Stimulated activated CD8-positive, alpha-beta memory T cell treated with anti-CD3 and anti-CD28 coated beads, Interleukin-15, amount 100 ng/mL, for 1 hour (primary cell): ENCODE data around the gene CERS1.
"Not testable (repeated sequence)": the region's sequence is repeated elsewhere in the genome, so short reads cannot be mapped to it uniquely, and the experiment has no call there.

Experiments
- DNase-seq: peaks from one replicate; pipeline ENCODE4 v3.0.0-alpha.2; 2020; ENCODE audit warnings: low read depth

The CERS1 gene

DNA sequence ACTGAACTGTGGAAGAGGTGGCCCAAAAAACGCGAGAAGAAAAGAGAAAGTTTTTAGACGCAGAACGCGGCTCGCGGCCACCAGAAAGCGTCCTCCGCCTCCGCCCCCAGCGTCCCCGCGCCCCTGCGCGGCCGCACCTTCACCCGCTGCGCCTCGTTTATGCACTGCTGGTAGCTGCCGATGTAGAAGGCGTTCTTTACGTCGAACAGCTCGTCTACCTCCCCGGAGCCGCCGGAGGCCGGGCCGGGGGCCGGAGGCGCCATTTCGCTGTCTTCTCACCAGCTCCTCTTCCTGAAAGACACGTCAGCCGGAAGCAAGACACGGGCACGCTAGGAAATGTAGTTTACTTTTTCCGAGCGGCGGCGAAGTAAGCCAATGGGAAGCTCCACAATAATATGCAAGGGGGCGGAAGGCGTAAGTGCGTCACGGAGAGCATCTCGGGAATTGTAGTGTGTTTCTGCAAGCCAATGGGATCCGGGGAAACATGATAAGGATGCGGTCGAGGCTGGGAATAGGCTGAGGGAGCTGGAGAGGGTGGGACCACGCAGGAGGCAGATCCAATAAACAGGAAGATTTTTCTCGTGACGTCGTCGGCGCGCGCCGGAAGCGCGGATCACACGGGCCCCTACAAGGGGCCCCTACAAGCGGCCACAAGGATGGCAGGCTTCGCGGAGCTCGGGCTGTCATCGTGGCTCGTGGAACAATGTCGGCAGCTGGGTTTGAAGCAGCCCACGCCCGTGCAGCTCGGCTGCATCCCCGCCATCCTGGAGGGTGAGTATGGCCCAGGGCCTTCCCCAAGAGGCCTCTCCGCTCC lies 23.3 kb upstream of the CERS1 start, which contains the start of the genes COPE and DDX49:
Gene COPE, minus strand, starts transcription at position 302 of the 814 bp plus-strand sequence. Its CDS starts 39 bp downstream, at position 263.
Gene DDX49, plus strand, starts transcription at position 630 of the 814 bp plus-strand sequence. Its CDS starts 27 bp downstream, at position 657.
- peak; percentile 94 for DNase-seq

DNA sequence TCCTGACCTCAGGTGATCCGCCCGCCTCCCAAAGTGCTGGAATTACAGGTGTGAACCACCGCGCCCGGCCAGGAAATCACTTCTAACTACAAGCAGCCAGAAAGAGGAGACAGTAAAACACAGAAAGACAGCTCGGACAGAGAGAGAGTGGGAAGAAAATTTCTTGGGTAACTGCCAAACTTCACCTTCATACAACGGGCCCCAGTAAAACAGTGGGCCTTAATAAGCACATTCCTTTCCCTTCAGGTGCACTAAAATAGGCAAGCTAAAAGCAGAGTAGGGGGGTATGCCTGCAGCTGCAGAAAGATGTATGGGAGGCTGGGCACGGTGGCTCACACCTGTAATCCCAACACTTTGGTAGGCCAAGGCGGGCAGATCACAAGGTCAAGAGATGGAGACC lies 21.6 kb upstream of the CERS1 start:
- DNase-seq = not testable (repeated sequence)

DNA sequence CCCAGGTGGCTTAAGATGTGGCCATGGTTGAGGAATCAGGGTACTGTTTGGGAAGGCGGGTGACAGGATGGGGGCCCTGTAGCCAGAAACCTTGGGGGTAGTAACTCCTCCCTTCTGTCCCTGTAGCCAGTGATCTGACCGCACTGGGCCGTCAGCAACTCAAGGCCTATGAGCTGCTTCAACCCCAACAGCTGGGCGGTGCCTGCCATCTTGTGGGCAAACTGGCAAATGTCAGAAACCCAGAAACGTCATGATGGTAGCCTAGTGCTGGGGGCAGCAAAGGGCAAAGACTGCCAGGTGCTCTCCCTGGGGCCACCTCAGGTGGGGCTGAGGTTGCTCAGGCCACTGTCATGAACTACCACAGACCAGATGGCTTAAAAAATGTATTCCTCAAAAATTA lies 19.7 kb upstream of the CERS1 start:
- no peak for DNase-seq

GRCh38 chr19:18913466-18913865 lies 17.5 kb upstream of the CERS1 start:
- DNase-seq = no peak

GRCh38 chr19:18912933-18913332 lies 17.0 kb upstream of the CERS1 start:
- DNase-seq = no peak

DNA sequence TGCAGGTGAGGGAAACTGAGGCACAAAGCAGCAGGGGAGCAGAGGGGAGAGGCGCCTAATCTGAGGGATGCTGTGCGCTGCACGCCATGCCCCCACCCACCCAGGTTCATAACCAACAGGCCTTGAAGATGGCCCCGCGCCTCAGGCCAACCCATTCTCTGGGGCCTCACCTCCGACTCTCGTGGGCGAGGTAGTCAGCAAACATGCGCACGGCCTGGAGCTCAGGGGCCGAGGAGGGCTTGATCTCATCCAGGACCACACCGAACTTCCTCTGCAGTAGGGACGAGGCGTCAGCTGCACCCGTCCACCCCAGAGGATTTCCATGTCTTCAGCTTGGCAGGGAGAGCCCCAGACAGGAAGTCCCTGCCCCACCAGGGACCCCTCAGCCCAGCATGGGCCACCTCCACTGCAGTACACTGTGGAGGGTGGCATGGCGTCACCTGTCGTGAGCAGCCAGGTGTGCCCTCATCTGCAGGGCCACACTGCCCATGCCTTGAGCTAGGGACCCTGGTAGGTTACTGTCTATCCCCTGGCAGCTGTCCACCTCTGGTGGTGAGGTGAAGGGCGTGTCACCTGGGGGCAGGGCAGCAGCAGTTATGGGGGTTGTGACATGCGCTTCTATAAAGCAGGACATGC lies 15.0 kb upstream of the CERS1 start:
- no peak for DNase-seq

DNA sequence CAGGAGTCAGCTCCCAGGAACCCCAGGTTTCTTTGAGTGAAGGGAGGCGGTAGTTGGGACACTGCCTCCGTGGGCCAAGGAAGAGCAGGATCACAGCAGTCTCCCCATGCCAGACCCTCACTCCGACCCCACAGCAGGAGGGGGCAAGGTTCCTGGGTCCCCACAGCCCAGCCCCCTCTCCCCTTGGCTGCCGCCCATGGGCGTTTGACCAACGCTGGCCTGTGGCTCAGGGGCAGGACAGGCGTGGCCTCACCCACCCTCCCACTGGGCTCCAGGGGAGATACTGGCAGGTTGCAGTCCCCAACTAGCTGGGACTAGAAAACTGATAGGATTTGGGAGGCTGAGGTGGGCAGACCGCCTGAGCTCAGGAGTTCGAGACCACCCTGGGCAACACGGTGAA lies 14.1 kb upstream of the CERS1 start:
- no peak for DNase-seq

GRCh38 chr19:18908917-18909619 lies 13.1 kb upstream of the CERS1 start:
- DNase-seq = no peak

GRCh38 chr19:18906605-18907519 lies 10.9 kb upstream of the CERS1 start:
- DNase-seq = no peak

GRCh38 chr19:18905513-18906236 lies 9.7 kb upstream of the CERS1 start:
- DNase-seq = no peak

GRCh38 chr19:18905058-18905456 lies 9.1 kb upstream of the CERS1 start:
- no peak for DNase-seq

DNA sequence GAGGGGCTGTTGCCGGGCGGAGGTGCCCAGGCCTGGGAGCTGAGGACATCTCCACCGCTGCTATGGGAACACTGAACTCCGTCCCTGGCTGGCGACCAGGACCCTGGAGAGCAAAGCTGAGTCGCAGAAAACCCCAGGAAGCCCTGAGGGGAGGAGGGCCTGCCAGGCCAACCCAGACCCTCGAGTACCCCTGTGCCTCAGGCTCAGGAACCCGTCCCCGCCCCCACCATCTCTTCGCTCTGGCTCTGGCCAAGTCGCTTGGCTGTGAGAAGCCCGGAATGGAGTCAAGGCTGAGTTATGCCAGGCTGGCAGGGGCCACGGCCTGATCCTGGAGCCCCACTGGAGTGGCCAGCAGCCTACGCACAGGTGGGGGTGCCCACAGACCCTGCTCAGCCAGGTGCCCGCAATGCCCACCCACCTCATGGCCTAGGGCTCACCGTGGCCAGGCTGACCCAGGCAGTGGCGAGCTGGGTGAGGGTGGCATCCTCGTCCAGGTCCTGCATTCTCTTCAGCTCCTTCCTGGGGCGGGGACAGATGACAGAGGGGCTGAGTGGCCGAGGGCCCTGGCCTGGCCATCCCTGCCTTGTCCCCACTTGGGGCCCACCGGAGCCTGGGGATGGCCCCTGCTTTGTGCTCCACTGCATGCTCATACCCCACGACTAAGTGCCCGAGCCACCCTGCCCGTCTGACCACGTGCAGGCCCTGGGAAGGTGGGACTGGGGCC lies 8.5 kb upstream of the CERS1 start:
- no peak for DNase-seq

DNA sequence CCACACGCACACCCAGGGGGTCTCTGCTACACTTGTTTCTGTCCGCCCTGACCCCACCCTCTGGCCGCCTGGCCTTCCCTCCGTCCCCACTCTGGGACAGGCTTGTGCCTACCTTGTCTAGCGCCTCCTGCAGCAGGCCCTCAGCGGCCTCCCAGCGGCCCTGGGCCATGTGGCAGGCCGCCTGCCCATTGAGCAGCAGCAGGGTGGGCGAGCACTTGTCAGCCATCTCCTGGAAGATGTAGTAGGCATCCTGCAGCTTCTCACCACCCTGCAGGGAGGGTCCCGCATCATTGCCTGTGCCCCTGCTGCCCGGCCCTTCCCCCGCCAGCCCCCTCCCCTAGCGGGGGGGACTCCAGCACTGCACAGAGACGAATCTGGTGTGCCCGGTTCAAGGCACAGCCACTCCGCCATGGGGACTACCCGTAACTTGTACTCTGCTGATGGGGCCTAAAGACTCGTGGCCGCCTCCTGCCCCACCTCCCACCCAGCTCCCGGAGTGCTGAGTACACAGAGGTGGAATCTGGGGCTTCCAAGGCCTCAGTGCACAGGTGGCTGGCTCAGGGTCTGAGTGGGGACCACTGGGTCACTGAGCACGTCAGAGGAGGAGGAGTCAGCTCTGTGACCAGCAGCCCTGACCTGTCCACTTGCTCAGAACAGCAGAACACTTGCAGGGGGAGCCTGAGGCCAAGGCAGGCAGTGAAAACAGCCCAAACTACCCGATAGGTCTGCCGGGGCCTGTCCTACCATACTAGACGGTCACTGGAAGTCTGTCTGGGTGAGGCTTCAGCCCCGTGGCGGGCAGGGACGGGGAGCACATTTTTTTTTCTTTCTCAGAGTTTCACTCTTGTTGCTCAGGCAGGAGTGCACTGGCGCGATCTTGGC lies 7.4 kb upstream of the CERS1 start:
- no peak for DNase-seq

GRCh38 chr19:18902519-18902918 lies 6.6 kb upstream of the CERS1 start:
- DNase-seq = not testable (repeated sequence)

GRCh38 chr19:18901491-18901890 lies 5.5 kb upstream of the CERS1 start:
- no peak for DNase-seq

GRCh38 chr19:18900700-18901481 lies 4.9 kb upstream of the CERS1 start:
- no peak for DNase-seq

DNA sequence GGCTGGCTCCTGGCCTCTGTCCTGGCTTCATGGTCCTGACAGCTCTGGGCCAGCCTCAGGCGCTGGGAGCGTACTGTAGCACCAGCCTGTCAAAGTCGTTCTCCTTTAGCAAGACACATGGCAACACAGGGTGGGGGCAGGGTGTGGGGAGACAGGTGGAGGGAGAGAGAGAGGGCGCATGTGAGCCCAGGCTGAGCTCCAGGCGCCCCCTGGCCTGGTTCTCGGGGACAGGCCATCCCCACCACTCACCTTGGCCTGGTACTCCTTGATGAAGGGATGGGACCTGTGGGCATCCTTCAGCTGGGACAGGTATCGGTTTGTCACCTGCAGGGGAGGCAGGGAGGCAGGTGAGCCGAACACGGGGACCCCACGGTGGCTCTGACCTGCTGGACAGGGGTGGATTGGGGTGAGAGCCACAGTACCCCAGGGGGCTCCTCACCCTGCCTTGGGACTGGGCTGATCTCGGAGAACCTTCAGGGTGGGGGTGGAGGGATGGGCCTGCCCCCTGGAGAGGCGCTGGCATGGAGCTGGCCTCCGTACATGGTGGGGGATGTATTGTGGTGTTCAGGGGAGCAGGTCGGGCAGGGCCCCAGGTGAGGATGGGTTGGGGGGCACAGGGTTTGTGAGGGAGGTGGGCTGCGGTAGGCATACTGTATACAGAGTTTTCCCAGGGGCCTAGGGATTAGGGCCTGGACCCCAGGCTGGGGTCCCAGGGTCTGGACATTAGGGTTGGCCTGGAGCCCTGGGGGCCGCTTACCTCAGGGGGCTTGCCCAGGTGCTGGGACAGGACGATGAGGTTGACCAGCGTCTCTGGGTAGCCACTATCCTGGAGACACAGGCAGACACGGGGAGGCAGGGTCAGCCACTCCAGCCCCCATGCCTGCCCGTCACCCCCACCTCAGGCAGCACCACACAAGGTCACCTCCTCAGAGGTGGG lies 3.9 kb upstream of the CERS1 start:
- no peak for DNase-seq
